ENCODE results near the gene AGPAT4. TPM values are rescaled to one million over a fixed set of nuclear protein-coding genes. Genes with fewer than 3 reads are reported as not detected.
"Not testable (repeated sequence)": the region's sequence is repeated elsewhere in the genome, so short reads cannot be mapped to it uniquely, and the experiment has no call there.

Gene AGPAT4
- total and polyA plus RNA-seq, 4 donors: 3.7 to 32.8 (median 9.7) TPM

DNA sequence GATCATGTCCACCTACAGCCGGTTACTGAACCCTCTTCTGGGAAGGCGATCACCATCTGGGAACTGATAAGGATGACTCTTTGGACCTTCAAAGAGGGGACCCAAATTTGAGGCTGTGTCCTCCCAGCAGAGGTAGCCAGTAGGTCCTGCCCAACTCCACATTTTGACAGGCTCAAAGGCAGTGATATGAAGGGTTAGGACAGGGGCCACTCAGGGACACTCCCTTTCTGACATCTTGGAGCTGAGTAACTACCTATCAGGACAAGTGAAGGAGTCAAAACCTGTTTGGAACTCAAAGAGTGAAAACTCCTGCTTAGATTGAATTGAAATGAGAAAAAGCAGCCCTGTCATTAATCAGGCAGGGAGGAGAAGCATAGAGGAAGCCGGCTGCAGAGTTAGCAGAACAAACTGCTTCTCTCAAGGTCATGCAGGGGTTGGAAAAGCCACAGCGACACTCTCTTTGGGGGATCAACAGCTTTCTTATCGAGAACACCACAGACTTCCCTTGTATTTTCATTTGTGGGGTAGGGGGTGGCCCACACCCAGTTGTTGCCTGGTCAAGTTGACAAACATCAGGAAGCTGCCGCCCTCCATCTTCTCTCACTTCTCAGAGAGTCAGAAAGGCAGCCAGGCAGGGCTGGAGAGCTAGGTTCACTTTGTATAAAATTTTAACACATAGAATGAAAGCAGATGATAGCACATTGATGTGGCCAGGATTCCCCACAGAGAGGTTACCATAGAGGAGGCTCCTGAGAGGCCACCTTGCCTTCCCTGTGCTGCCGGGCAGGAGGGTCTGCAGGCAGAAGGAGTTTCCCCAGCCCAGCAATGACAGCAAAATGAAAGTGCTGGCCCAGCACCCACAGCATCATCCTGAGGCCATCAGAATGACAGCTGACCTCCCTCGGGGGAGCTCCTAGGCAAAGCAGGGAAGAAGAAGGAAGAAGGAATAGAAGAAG, 47.6 kb downstream of the AGPAT4 start:
- H3K4me1 ChIP-seq (ENCODE audit: control insufficient read depth in 5 of 5, insufficient read depth in 5 of 5, low read length in 5 of 5): peaks cover 0 to 10% (median 3%) of the 10 kb centered on the region in 5 donors
- ATAC-seq (ENCODE audit: insufficient read depth, low FRiP score) (no peak), DNase-seq (peak in 1 of 3 donors; percentile 38)
- H3K36me3 ChIP-seq (ENCODE audit: control insufficient read depth in 4 of 4, insufficient read depth in 4 of 4, low read length in 4 of 4): no peaks in the 10 kb centered on the region
- no peaks in the 10 kb centered on the region for H3K27me3 ChIP-seq (ENCODE audit: control insufficient read depth in 3 of 3, insufficient read depth in 3 of 3, low read length in 2 of 3)
- no peak overlapping the region for H3K9ac ChIP-seq (ENCODE audit: insufficient read depth in 1 of 2, low read length in 2 of 2)
- H3K4me3 ChIP-seq: no peak overlapping the region
- TF ChIP-seq CTCF (IDR thresholded peaks at IDR 0.05; ENCODE audit: control extremely low read depth, extremely low read depth): no peak
- H3K27ac ChIP-seq (ENCODE audit: low read depth in 1 of 2, low read length in 1 of 2): peak overlapping the region in 1 of 2 donors; percentile 37
- 37 to 55% methylated on average over 8 of the region's 8 CpGs for WGBS, 2 donors
- H3K9me3 ChIP-seq (ENCODE audit: control insufficient read depth in 4 of 4, insufficient read depth in 3 of 4, low read length in 3 of 4): no peaks in the 10 kb centered on the region

- H3K4me1 ChIP-seq (ENCODE audit: control insufficient read depth in 5 of 5, insufficient read depth in 5 of 5, low read length in 5 of 5): peaks cover 0 to 10% (median 3%) of the 10 kb centered on the region in 5 donors
- H3K4me3 ChIP-seq: no peak overlapping the region
- DNase-seq: no peak
- 54 to 83% methylated on average over 8 of the region's 8 CpGs for WGBS, 2 donors
- no peak overlapping the region for H3K27ac ChIP-seq (ENCODE audit: low read depth in 1 of 2, low read length in 1 of 2)
- H3K27me3 ChIP-seq (ENCODE audit: control insufficient read depth in 3 of 3, insufficient read depth in 3 of 3, low read length in 2 of 3): no peaks in the 10 kb centered on the region
- H3K9ac ChIP-seq (ENCODE audit: insufficient read depth in 1 of 2, low read length in 2 of 2): no peak overlapping the region
- no peaks in the 10 kb centered on the region for H3K36me3 ChIP-seq (ENCODE audit: control insufficient read depth in 4 of 4, insufficient read depth in 4 of 4, low read length in 4 of 4)
- ATAC-seq (ENCODE audit: insufficient read depth, low FRiP score): no peak
- TF ChIP-seq CTCF (IDR thresholded peaks at IDR 0.05; ENCODE audit: control extremely low read depth, extremely low read depth): no peak
- no peaks in the 10 kb centered on the region for H3K9me3 ChIP-seq (ENCODE audit: control insufficient read depth in 4 of 4, insufficient read depth in 3 of 4, low read length in 3 of 4)
Measured at GRCh38 chr6:161225681-161226008, 48.2 kb downstream of the AGPAT4 start.

DNA sequence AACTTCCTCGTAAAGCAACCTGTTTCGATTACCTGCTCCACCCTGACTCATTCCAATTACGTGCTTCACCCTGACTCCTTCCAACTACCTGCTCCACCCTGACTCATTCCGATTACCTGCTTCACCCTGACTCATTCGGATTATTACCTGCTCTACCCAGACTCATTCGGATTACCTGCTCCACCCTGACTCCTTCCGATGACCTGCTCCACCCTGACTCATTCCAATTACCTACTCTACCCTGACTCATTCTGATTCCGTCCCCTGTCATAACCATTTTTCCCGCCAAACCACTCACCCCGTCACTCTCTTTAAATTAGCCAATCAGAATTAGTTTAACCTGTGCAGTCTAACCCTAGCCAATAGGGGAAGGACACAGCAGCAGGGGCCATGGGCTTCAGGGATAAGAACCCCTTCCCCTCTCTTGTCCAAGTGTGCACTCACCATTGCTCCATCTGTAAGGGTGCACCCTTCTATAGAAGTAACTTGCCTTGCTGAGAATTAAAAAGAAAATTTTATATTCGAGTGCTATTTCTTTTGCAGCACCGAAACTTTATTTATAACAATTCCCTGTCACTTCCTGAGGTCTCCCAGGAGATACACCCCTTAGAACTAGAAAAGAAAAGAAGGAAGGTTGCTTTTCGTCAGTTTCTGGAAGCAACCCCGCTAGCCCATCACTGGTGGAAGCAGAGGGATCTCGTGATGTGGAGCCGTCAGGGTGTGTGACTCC, 48.7 kb downstream of the AGPAT4 start:
- 91 to 93% methylated on average over 16 of the region's 16 CpGs for WGBS, 2 donors
- H3K9me3 ChIP-seq (ENCODE audit: control insufficient read depth in 4 of 4, insufficient read depth in 3 of 4, low read length in 3 of 4); DNase-seq; H3K9ac ChIP-seq (ENCODE audit: insufficient read depth in 1 of 2, low read length in 2 of 2); H3K4me3 ChIP-seq; H3K27ac ChIP-seq (ENCODE audit: low read depth in 1 of 2, low read length in 1 of 2); H3K27me3 ChIP-seq (ENCODE audit: control insufficient read depth in 3 of 3, insufficient read depth in 3 of 3, low read length in 2 of 3); H3K36me3 ChIP-seq (ENCODE audit: control insufficient read depth in 4 of 4, insufficient read depth in 4 of 4, low read length in 4 of 4); ATAC-seq (ENCODE audit: insufficient read depth, low FRiP score): not testable (repeated sequence)
- peaks cover 0 to 10% (median 3%) of the 10 kb centered on the region in 5 donors for H3K4me1 ChIP-seq (ENCODE audit: control insufficient read depth in 5 of 5, insufficient read depth in 5 of 5, low read length in 5 of 5)

DNA sequence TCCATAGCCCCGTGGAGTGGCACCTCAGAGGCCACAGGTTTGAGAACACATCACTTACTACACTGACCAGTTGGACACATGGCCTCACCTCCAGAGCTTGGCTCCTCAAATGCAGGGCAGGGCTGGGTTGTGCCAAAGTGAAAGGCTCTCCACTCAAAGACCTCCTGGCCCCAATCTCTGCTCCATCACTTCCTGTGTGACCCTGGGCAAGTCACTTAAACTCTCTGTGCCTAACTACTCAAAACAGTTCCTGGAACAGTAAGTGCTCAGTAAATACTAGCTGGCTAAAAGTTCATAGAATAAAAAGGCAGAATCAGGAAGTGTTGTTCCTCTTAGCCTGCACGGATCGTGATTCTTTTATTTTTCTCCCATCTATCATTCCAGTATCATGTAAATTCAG, 50.2 kb downstream of the AGPAT4 start:
- Histone ChIP-seq H3K9ac (ENCODE audit: insufficient read depth in 1 of 2, low read length in 2 of 2) (no peak overlapping the region), H3K27me3 (ENCODE audit: control insufficient read depth in 3 of 3, insufficient read depth in 3 of 3, low read length in 2 of 3) (no peaks in the 10 kb centered on the region), H3K4me1 (ENCODE audit: control insufficient read depth in 5 of 5, insufficient read depth in 5 of 5, low read length in 5 of 5) (peaks cover 0 to 10% (median 3%) of the 10 kb centered on the region in 5 donors), H3K36me3 (ENCODE audit: control insufficient read depth in 4 of 4, insufficient read depth in 4 of 4, low read length in 4 of 4) (no peaks in the 10 kb centered on the region), H3K27ac (ENCODE audit: low read depth in 1 of 2, low read length in 1 of 2) (no peak overlapping the region), H3K9me3 (ENCODE audit: control insufficient read depth in 4 of 4, insufficient read depth in 3 of 4, low read length in 3 of 4) (no peaks in the 10 kb centered on the region), H3K4me3 (no peak overlapping the region)
- DNase-seq (no peak), ATAC-seq (ENCODE audit: insufficient read depth, low FRiP score) (no peak)
- WGBS, 2 donors: 65 to 66% methylated on average over 3 of the region's 3 CpGs
- no peak for TF ChIP-seq CTCF (IDR thresholded peaks at IDR 0.05; ENCODE audit: control extremely low read depth, extremely low read depth)

Measured in lung (tissue), 12 donors.